COLO668 (cell line): ENCODE measurements around the gene XRCC4.

ENCODE experiments used
- DNase-seq: peaks from one replicate; lab custom pipeline; 2025; ENCODE audit not compliant: unreplicated experiment; lab: John Stamatoyannopoulos, UW

The XRCC4 gene

DNA sequence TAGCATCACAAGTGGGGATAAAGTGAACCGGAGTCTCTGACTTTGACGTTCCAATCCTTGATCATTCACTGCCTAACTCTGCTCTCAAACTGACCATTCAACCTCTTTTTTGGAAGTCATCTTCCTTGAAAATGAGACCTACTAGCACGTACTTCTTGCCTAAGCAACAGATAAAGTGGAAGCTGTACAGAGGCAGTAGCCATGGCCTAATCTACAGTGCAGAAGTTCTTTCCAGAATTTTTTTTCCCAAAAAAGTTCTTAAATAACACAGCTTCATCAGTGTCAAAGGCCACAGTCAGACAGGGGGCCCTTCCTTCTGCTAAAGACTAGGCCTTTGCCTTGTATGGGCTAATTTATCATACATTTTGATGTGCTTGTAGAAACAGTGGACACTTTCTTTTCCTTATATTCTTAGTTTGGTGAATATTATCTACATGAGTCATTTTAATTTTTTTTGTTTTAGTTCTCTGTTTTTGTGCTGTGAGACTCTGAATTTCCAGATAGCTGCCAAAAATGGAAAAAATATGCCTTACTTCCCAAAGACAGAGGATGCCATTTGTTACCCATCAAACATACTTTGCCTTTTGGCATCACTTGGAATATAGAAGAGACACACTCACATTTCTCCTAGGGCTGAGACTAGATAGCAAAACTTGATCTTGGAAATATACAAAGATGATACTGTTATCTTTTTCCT lies 297.9 kb downstream of the XRCC4 start:
- DNase-seq = no peak

DNA sequence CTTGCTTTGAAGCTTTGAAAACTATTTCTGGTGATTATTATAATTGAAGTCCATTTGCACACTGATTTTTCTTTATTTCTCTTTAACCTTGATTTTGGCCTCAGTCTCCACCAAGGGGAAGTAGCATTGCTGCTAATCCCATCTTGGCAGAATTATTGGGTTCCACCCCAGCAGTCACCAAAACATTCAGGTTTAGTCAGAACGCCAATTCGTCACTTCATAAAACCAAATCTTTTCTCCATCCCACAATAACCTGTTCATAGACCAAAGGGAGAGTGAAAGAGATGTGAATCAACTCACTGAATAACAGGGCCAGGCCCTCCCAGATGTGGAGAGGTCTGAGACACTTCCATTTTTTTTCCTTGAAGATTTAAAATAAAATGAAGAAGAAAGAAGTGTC lies 299.1 kb downstream of the XRCC4 start:
- no peak for DNase-seq

DNA sequence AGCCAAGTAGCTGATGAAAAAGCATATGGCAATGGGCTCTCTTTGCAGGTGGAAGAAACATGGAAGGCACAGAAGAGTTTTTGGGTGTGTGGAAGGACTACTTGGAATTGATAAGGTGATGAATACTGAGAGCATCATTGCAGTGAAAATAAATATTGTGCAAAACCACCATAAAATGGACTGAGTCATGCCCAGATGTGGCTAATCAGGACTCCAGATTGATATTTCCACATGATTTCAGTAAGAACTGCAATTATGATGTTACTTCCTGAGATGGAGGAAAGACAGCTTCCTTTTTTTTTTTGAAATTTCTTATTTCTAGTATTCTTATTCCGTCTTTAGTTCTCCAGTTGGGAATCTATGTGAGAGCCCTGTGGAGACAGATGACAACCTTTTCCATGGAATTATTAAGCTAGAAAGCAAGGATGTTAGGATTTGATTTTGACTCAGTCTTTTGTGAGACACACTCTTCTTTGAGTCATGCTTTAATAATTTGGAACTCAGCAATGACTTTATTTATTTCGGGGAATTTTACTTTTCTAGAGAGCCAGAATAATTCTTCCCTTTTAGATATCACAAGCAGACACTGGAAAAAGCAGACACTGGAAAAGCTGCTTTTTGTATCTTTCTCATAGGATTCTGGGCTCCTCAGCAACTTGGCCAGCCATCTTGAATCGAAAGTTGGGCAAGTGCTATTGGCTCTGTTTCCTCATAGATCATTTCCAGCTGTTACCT lies 300.0 kb downstream of the XRCC4 start:
- DNase-seq = no peak

DNA sequence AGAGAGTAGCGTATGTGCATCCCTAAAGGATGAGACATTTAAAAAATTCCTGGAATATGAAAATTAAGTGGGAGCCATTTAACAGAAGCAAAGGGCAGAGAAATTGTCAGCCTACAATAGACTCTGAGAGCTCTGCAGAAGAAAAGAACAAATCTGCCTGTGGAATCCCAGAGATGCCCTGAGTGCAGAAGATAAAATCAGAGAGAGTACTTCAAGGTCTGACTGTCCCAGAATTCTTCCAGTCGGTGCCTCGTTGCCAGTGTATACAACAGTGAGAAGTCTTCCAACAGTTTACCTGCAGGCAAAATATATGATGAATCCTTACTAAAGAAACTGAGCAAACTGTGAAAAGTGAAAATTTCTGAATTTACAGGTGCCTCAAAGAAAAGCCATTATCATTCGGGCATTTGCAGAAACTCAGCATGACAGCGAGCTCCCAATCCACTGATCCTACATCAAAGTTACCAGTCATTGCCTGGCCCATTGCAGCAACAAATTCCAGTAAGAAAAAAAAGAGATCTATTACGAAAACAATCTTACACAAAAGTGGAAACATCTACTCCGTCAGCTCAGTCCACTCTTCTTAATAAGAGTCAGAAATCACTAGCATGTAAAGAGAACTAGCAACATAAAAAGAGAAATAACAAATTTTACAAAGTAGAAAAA lies 301.4 kb downstream of the XRCC4 start:
- no peak for DNase-seq

DNA sequence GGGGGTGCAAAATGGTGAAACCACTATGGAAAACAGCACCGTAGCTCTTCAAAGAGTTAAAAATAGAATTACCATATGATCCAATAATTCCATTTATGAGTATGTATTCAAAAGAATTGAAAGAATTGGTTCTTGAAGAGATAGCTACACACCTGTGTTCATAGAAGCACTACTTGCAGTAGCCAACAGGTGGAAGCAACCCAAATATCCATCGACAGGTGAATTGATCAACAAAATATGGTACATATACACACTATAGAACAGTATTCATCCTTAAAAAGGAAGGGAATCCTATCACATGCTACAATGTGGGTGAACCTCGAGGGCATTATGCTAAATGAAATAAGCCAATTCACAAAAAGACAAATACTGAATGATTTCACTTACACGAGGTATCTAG lies 308.5 kb downstream of the XRCC4 start:
- no peak for DNase-seq

DNA sequence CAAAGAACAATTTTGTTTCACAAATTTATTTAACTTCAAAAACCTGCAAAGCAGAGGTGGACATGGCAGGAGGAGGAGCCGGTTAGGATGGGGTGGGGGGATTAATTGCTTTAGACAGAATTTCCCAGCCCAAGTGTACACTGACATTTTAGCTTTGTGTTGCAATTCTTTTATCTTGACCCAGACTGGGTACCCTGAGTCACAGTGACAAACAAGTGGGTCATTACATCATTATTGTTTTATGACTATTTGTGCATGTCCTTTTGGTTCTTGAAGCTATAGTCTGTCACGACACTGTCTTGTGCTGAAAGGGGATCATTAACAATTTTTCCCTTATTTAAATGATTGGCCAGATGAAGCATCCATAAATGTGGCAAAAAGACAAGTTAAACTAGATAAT lies 309.7 kb downstream of the XRCC4 start:
- no peak for DNase-seq

DNA sequence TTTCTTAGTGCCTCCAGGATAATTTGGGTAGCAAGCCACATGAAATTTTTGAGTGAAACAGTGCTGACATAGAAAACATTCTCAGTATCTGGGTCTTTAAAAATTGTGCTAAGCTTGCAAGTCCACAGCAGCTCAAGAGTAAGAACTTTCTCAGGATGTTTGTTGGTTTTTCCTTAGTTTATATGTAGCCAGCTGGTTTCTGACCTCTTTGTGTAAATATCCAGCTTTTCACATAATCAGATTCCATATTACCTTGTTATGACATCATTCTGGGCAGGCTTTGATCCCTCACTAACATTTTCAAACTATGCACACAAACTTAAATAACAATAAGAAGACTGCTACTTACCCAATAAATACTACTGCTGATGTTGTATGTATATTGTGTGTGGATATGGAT lies 311.3 kb downstream of the XRCC4 start:
- DNase-seq = no peak

DNA sequence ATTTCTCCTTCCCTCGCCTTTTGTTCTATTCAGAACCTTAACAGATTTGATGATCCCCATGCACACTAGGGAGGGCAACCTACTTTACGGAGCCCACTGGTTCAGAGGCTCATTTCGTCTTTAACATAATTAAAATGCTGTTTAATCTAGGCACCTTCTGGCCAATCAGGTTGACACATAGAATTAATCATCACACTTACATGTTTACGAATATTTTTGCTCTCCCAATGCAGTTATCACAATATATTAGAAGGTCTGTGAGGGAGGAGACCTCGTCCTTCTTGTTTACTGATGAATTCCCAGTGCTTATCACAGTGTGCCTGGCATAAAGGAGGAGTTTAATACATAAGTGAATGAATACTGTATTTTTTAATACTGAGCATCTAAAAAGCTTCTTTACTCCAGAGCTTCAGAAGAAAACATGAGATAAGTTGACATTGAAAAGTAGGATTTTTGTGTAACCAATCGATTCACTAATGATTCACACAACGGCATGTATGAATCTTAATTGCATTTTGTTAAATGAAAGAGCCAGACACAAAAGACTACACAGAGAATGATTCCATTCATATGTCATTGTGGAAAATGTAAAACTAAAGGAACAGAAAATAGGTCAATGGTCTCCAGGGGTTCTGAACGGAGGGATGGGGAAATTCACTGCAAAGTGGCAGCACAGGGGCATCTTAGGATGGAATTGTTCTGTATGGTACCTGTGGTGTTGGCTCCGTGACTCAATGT lies 315.6 kb downstream of the XRCC4 start:
- no peak for DNase-seq

DNA sequence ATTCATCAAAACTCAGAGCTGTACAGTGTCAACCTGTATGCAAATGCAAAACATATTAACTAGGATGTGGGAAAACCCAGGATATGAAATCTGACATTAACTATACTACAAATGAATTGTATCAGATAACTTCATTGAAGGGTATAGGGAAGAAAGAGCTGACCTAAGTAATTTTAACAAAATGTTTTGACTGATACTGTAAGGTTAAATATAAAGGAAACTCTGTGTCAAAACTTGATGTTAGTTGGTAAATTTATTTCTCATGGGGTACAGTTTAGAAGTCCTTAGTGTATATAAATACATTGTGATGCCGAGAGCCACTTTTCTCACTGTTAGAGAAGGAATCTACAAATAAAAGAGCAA lies 316.1 kb downstream of the XRCC4 start:
- DNase-seq = no peak

DNA sequence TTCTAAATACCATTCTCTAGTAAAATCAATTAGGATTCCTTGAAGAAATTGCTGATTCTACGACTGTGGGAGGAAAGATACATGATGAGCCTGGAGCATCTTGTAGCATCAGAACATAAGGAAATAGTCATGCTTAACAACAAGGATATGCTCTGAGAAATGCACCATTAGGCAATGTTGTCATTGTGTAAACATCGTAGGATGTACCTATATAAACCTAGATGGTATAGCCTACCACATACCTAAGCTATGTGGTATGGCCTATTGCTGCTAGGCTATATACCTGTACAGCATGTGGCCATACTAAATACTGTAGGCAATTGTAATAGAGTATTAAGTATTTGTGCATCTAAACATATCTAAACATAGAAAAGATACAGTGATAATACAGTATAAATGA lies 316.8 kb downstream of the XRCC4 start:
- DNase-seq = no peak

DNA sequence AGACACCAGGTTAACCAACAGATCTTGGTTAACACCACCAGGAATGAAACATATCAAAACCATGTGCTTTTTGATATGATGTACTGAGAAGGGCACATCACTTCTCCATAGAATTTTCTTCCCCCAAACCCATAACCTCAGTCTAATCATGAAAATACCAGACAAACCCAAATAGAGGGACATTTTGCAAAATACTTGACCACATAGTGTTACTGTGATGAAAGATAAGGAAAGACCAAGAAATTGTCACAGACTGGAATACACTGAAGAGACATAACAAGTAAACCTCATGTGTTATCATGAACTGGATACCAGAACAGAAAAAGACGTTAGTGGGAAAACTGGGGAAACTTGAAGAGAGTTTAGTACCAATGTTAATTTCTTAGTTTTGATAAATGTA lies 319.3 kb downstream of the XRCC4 start:
- no peak for DNase-seq

DNA sequence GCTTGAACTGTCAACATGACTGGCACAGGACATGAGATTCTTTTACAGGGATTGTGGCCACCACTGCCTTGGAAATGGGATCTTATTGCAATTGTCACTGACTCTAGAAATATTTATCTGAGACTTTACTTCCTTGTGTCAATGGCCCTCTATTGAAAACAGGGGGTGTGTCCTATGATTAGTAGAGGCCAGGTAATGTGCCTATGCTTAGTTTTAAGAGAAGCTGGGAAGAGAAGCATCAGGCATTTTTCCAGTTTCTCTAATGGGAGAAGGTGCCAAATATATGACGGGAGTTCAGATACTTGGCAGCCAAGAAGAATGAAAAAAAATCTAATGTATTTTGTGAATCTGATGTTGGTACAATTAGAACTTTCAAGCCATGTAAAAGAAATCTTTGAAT lies 320.3 kb downstream of the XRCC4 start:
- no peak for DNase-seq

DNA sequence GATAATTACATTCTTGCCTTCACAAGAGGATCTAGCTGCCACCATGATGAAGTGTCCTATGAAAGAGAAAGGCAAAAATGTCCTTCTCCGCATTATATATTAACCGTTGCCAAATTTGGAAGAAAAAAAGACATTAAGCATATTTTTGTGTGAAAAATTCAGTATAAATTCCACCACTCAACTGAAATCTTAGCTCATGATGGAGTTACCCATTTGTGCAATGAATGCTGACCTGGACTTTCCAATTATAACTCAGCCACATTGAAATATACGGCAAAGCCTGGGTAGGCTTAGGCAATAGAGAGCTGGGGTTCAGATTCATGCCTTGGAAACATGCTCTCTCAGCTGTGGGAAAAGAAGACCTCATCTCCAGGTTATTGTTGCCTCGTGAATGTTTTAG lies 322.9 kb downstream of the XRCC4 start:
- no peak for DNase-seq

DNA sequence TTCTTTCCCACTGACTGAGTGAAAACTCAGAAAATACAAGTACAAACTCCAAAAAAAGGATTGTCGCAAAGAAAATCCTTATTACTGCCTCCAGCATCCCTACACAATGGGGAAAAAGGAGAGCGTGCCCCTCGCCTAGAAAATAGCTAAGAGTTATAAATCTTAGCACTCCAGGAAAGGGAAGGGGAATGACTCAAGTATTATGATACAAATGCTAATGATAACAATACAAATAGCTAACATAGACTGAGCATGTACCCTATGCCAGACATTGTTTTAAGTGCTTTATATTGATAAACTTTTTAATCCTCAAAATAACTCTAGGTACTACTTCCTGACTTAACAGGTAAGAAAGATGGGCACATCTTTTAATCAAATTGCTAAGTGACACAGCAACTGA lies 323.4 kb downstream of the XRCC4 start:
- no peak for DNase-seq

DNA sequence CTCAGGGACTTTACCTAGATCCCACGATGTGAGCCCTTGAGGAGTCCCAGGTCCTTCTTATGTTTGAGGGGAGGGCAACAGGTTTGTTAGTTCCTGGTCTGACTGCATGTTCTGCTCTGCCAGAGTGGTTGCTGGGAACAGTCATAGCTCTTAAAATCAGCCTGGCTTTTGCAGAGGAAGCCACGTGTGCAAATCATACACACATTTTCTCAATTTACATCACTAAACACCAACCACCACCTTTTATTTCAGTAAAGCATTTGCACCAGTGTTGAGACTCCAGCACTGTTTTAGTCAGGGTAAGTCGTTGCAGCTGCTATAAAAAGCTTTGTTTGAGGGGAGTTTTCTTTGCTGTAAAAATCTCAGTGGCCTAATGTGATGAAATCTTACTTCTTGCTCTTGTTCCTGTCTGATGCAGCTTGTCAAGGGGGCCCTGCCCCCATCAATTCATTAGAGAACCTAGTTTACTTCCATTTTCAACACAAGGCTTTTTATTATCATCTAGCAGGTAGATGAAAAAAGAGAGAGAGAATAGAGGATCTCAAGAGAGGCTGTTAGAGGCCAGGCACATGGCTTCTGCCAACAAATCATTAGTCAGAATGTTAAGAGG lies 323.9 kb downstream of the XRCC4 start:
- no peak for DNase-seq

DNA sequence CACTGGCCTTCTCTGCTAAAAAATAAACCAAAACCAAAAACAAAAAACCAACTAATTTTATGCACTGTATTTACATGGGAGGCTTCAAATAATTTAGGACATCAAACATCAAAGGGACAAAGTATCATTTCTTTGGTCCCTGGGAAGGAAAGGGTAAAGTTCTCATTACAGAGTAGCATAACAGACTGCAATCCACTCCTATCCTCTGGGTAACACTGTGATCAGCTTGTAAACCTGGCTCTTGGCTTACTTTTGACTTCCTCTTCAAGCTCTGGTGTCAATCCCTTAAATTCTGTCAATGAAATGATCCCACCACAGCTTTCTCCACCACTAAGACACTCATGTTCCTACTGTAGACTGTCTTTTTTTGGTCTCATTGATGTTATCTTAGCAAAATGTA lies 324.4 kb downstream of the XRCC4 start:
- DNase-seq = no peak
